Hepatocyte (in vitro differentiated cells): ENCODE measurements around the gene USHBP1. TPM values are rescaled to one million over a fixed set of nuclear protein-coding genes. Genes with fewer than 3 reads are reported as not detected.
A peak's percentile ranks its signal among the peaks of the same experiment; 100 is the strongest.

ENCODE experiments used
- DNase-seq: peaks from one replicate; pipeline ENCODE4 v3.0.0-alpha.2; 2016; ENCODE audit warnings: low spot score
- H2AFZ ChIP-seq: fragments of 200-600 bp; sonication (generic); 2 replicates; pipeline ENCODE4 v1.6.0; 2016; ENCODE audit warnings: antibody characterized with exemption, mild to moderate bottlenecking
- H3K27ac ChIP-seq: fragments of 200-600 bp; sonication (generic); 2 replicates; pipeline ENCODE4 v1.5.1; 2016; ENCODE audit warnings: mild to moderate bottlenecking
- H3K27me3 ChIP-seq: fragments of 200-600 bp; sonication (generic); 2 replicates; pipeline ENCODE4 v1.6.1; 2016
- H3K36me3 ChIP-seq: fragments of 200-600 bp; sonication (generic); replicated peaks from 2 replicates; pipeline ENCODE4 v1.5.1; 2016; ENCODE audit warnings: low read depth; ENCODE audit not compliant: insufficient read depth
- H3K4me1 ChIP-seq: fragments of 200-600 bp; sonication (generic); 2 replicates; pipeline ENCODE4 v1.5.1; 2016; ENCODE audit warnings: mild to moderate bottlenecking, moderate library complexity; ENCODE audit not compliant: insufficient read depth
- H3K4me2 ChIP-seq: fragments of 200-600 bp; sonication (generic); 2 replicates; pipeline ENCODE4 v1.6.0; 2016
- H3K4me3 ChIP-seq: fragments of 200-600 bp; sonication (generic); 2 replicates; pipeline ENCODE4 v1.5.1; 2016; ENCODE audit warnings: mild to moderate bottlenecking
- H3K79me2 ChIP-seq: fragments of 200-600 bp; sonication (generic); 2 replicates; pipeline ENCODE4 v1.6.0; 2017; ENCODE audit warnings: mild to moderate bottlenecking
- H3K9me2 ChIP-seq: fragments of 200-600 bp; sonication (generic); replicated peaks from 2 replicates; pipeline ENCODE4 v1.6.0; 2017; ENCODE audit warnings: mild to moderate bottlenecking; ENCODE audit not compliant: insufficient read depth
- H3K9me3 ChIP-seq: fragments of 200-600 bp; sonication (generic); 2 replicates; pipeline ENCODE4 v1.5.1; 2016; ENCODE audit warnings: low read depth, mild to moderate bottlenecking
- H4K20me1 ChIP-seq: fragments of 200-600 bp; sonication (generic); 2 replicates; pipeline ENCODE4 v1.6.0; 2016; ENCODE audit warnings: mild to moderate bottlenecking; ENCODE audit not compliant: insufficient read depth, poor library complexity, severe bottlenecking
- CTCF ChIP-seq: fragments of 200-600 bp; sonication (generic); IDR thresholded peaks from 2 replicates; pipeline ENCODE4 v1.5.1; 2016; ENCODE audit warnings: antibody characterized with exemption, mild to moderate bottlenecking; ENCODE audit not compliant: poor library complexity
- EZH2 ChIP-seq: fragments of 200-600 bp; sonication (generic); IDR thresholded peaks from 2 replicates; pipeline ENCODE4 v1.6.1; 2016; ENCODE audit warnings: antibody characterized with exemption, mild to moderate bottlenecking, borderline replicate concordance
- EZH2phosphoT487 ChIP-seq: fragments of 200-600 bp; sonication (generic); IDR thresholded peaks from one replicate; pipeline ENCODE4 v1.6.1; 2018; ENCODE audit warnings: antibody characterized with exemption, mild to moderate bottlenecking, low read depth, moderate library complexity; ENCODE audit not compliant: unreplicated experiment, severe bottlenecking
- WGBS: methylation state at CpG from one replicate; pipeline ENCODE4 v1.1.6; 2016; ENCODE audit warnings: low lambda C conversion rate; ENCODE audit errors: missing lambda C conversion rate; 5-methylcytosine and 5-hydroxymethylcytosine counted together
- polyA plus RNA-seq: library from polyadenylated mRNA; unstranded; fragments of >200 nt; fragmentation: Nextera tagmentation; extraction: Ambion mirVana; gene quantifications from 2 replicates; pipeline ENCODE4 v1.2.1, GENCODE V29; 2016
- total RNA-seq: library from RNA; depleted of rRNA; stranded (reverse); fragments of >200 nt; gene quantifications from 2 replicates; pipeline ENCODE4 v1.2.3, GENCODE V29; 2014

The USHBP1 gene
- total and polyA plus RNA-seq, 2 experiments from 2014 or later = 0.98 TPM; not detected in 1

- H3K4me2 ChIP-seq = peak within 1 kb of the TSS; percentile 76
- H3K9me2 ChIP-seq = no peaks in the 10 kb centered on the region
- peaks cover 12% of the 10 kb centered on the region for H3K79me2 ChIP-seq
- peaks cover 6% of the 10 kb centered on the region for H3K4me1 ChIP-seq
- H3K36me3 ChIP-seq = no peaks in the 10 kb centered on the region
- H2AFZ ChIP-seq = peak within 1 kb of the TSS; percentile 86
- peak; percentile 94 for DNase-seq
- H3K27me3 ChIP-seq = no peaks in the 10 kb centered on the region
- peak within 1 kb of the TSS; percentile 95 for H3K27ac ChIP-seq
- H3K4me3 ChIP-seq = peak within 1 kb of the TSS; percentile 69
- no peaks in the 10 kb centered on the region for H3K9me3 ChIP-seq
- H4K20me1 ChIP-seq = no peaks in the 10 kb centered on the region
- TF ChIP-seq CTCF (no peak), EZH2phosphoT487 (no peak), EZH2 (no peak)
- 5% methylated on average over 45 of the region's 56 CpGs for WGBS
These were observed 49.2 kb downstream of the USHBP1 start, which contains the start of gene USE1 for GRCh38 chr19:17215127-17215971. Gene USE1, plus strand, starts transcription at chr19:17215357. Its CDS starts 49 bp downstream, at chr19:17215406.

GRCh38 chr19:17214508-17215126 lies 49.9 kb downstream of the USHBP1 start:
- no peaks in the 10 kb centered on the region for H4K20me1 ChIP-seq
- H3K4me3 ChIP-seq = peak overlapping the region; percentile 69
- peak overlapping the region; percentile 95 for H3K27ac ChIP-seq
- no peaks in the 10 kb centered on the region for H3K36me3 ChIP-seq
- H3K9me3 ChIP-seq = no peaks in the 10 kb centered on the region
- H3K79me2 ChIP-seq = peaks cover 12% of the 10 kb centered on the region
- H3K4me2 ChIP-seq = peak overlapping the region; percentile 76
- H3K4me1 ChIP-seq = peaks cover 6% of the 10 kb centered on the region
- no peaks in the 10 kb centered on the region for H3K9me2 ChIP-seq
- peak; percentile 3 for DNase-seq
- H2AFZ ChIP-seq = peak overlapping the region; percentile 86
- TF ChIP-seq EZH2phosphoT487 (no peak), EZH2 (no peak), CTCF (no peak)
- no peaks in the 10 kb centered on the region for H3K27me3 ChIP-seq
- WGBS = 40% methylated on average over 16 of the region's 16 CpGs

GRCh38 chr19:17213334-17213733 lies 51.2 kb downstream of the USHBP1 start:
- peak; percentile 3 for DNase-seq
- Histone ChIP-seq H3K4me1 (peaks cover 6% of the 10 kb centered on the region), H2AFZ (no peak overlapping the region), H3K4me3 (no peak overlapping the region), H4K20me1 (no peaks in the 10 kb centered on the region), H3K36me3 (no peaks in the 10 kb centered on the region), H3K4me2 (no peak overlapping the region), H3K27ac (no peak overlapping the region), H3K79me2 (peaks cover 12% of the 10 kb centered on the region), H3K9me2 (no peaks in the 10 kb centered on the region), H3K9me3 (no peaks in the 10 kb centered on the region), H3K27me3 (no peaks in the 10 kb centered on the region)
- WGBS = 98% methylated on average over 5 of the region's 5 CpGs
- TF ChIP-seq EZH2phosphoT487 (no peak), EZH2 (no peak), CTCF (no peak)
